Activated CD8-positive, alpha-beta memory T cell treated with anti-CD3 and anti-CD28 coated beads for 48 hours (primary cell): ENCODE data around the gene PLCB2.

ENCODE experiments used
- DNase-seq, 3 experiments: peaks; one replicate each; pipeline ENCODE4 v3.0.0-alpha.2; 2020; ENCODE audit warnings: low read depth in 2 of 3, low spot score in 2 of 3

PLCB2 gene

DNA sequence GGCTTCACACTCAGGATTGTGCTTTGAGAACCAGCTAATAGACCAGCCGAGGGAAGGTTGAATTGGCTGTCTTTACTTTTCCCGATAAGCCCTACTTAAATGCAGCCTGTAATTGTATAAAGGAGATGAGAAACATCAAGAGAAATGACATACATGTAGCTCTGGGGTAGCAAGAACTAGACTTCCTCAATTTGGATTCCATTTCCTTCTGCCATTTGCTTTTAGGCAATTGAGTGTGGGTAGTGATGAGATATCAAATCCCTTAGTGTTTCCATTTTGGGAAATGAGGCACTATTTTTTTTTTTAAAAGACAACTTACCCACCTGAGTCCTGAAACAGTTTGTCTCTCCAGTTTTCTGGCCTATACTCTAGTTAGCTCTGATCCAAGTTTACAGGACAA, 18.0 kb upstream of the PLCB2 start:
- DNase-seq, result no peak

DNA sequence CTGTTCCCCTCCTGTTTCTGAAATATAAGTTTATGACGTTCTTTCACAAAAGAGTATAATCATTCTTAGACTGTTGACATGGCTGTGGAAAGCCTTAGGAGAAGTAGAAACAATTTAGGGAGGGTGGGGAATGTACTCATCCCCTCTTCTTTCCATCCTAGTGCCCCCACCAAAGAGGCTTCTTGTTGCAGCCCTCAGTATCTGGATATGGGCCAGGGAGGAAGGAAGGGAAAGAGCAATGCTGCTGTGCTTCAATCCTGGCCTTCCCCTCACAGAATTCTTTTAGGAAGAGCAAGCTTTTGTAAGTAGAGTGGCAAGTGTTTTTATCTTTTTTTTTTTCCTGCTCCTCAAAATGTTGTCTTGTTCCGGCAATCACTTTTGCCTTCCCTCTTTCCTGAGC, 17.5 kb upstream of the PLCB2 start:
- no peak for DNase-seq

- DNase-seq, result no peak
Measured at GRCh38 chr15:40323953-40324937, 16.5 kb upstream of the PLCB2 start.

DNA sequence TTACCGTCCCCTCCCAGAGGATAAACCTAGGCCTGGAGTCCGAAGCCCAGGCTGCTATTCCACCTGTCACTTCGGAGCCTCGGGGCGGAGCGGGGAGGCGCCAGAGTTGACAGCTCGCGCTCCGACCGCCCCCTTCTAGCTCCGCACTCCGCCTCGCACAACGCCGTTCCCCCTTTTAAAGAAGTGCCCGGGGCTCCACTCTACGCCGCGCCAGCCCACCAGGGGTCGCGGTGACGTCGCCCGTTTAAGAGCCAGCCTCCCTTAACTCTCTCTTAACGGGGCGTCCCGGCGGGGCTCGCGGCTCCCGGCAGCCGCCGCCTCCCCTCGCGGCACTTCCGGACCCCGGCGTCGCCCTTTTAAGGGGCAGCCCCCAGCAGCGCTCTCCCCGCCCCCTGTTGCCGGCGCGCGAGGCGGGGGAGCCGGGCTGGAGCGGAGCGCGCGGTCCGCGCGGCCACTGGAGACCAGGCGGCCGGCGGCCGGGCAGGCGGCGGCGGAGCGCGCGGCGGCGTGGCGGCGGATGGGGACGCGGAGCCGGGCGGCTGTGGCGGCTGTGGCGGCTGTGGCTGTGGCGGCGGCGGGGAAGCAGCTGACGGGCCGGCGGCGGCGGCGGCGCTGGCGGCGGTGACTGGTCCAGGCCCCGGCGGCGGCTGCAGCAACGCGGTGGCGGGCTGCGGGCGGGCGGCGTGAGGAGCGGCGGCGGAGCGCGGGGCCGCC, 15.7 kb upstream of the PLCB2 start, which contains the start of gene INAFM2:
INAFM2 (plus strand) TSS at position 454 of the 714 bp plus-strand sequence. CDS start 364 bp downstream, outside the sequence.
- peak; percentile 63 to 83 (median 70) for DNase-seq

- no peak for DNase-seq
Measured at GRCh38 chr15:40322531-40323238, 14.9 kb upstream of the PLCB2 start.

GRCh38 chr15:40320931-40321371, 13.2 kb upstream of the PLCB2 start:
- DNase-seq, result no peak

DNA sequence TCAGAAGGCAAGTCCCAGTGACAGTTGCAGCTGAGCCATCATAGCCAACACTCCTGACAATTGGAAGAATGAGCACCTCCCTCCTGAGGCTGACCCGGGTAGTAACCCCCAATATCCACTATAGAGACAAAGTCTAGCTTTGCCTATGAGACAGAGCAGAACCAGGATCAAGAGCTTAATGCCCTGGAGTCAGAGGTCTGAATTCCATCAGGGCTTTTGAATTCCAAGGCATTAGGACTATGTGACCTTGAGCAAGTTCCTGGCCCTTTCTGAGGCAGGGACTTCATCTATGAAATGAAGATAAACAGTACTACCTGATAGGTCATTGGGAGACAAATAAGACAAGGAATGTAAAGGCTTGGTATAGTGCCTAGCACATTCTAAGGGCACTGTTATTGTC, 12.7 kb upstream of the PLCB2 start:
- DNase-seq, result no peak

GRCh38 chr15:40317580-40317979, 9.8 kb upstream of the PLCB2 start:
- DNase-seq, result no peak

GRCh38 chr15:40316931-40317330, 9.2 kb upstream of the PLCB2 start:
- no peak for DNase-seq

GRCh38 chr15:40314723-40315276, 7.1 kb upstream of the PLCB2 start:
- DNase-seq, result no peak

DNA sequence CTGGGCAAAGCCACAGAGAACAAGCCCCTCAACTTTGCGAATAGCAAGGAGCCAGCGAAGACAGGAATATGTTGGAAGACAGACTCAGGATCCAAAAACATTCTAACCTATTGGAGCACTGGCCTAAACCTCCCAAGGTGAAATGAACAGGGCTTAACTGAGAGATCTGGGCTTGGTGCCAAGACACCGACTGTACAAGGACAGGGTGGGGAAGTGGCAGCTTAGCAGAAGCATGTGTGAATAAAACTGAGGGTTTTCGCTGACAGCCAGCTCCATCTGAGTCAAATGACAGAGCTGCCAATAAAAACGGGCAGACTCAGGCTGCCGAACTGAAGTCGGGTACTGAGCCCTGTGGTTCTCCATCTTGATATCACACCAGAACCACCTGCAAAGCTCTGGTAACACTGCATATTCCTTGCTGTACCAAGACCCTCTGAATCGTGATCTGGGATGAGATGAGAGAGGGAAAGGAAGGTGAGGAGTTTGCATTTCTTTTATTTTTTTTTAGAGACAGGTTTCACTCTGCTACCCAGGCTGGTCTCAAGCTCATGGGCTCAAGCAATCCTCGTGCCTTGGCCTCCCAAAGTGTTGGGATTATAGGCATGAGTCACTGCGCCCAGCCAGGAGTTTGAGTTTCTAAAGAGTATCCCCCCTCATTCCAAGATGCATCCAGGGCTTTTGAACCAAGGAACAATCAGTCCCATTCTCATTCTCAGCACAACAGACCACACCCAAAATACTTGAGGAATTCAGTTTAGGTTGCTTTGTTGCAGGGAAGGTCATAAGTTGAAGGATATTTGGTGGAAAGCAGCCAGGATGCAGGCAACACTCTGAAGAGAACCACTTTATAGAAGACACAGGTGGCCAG, 6.0 kb upstream of the PLCB2 start:
- DNase-seq, result no peak

GRCh38 chr15:40312370-40313158, 4.8 kb upstream of the PLCB2 start:
- DNase-seq, result no peak

DNA sequence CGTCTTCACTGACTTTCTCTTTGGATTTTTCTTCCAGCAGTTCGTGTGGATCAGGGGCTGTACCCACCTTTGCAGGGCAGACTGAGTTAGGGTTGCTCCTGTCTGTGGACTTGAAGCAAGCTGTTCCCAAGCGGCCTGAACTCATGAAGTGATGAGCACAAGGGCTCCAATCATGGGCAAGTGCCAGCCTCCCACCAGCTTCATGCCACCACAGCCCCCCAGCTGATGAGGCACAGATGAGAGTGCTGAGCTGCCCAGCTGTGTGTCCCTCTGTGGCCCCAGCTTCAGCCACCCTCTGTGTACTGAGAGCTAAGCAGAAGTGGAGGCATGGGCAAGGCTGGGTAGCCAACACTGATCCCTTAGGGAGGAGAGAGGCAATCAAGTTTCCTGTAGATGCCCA, 3.3 kb upstream of the PLCB2 start:
- DNase-seq, result no peak

DNA sequence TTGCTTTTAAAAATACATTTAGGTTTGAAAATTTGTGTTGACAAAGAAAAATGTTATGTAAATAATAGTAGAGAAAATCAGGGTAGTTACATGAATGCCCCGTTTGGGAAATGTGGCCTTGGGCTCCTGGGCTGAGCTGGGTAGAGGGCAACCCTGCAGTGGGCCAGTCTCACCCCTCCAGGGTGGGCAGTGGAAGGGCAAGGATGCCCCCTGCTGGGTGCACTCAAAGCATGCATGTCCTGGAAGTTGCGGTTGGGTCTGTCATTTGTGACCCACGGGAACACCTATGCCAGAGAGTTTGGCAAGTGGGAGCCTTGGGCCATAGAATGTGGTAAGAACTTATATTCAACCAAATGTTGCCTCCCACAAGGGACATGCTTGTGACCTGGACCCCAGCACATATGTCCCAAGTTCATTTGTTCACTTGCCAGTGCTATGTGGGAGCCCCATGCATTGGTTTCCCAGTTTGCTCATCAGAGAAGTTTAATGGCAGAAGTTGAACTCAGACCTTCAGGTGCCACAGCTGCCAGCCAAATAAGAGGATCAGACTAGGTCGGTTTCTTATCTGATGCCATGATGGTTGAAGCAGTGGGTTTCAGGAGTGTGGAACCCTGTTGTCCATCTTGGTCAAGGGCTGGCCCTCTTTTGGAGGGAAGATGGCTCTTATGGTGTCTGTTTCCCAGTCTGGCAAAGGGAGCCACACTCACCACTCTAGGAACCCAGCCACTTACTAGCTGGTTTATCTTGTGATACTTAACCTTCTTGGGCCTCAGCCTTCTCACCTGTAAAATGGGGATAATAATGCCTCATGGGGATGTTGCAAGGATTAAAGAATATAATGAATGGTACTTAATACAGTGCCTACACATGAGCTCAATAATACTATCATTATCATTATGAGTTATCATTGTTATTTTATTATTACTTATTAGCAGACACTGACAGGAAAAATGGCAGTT, 2.5 kb upstream of the PLCB2 start:
- peak in 1 of 3 experiments; percentile 34 for DNase-seq

GRCh38 chr15:40309344-40309862, 1.7 kb upstream of the PLCB2 start:
- no peak for DNase-seq

DNA sequence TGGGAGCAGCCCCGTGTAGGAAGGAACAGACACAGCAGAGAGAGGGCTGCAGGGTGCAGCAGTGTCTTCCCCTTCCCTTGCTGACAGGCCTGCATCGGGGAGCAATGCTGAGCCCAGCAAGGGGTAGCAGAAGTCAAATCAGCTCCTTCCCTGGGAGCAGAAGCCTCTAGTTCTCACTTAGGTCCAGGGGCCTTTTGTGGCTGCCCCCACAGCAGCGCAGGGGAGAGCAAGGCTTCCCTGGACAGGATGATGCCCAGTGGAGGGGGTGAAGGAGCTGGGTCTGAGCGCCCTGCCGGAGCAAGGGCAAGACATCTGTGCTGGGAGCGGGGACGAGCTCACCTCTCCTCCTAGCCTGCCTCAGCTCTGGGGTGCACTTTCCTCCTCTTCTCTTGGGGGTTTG, 827 bp downstream of the PLCB2 start:
- DNase-seq, result no peak

GRCh38 chr15:40306371-40306770, 1.4 kb downstream of the PLCB2 start:
- no peak for DNase-seq

GRCh38 chr15:40305281-40305680, 2.5 kb downstream of the PLCB2 start:
- no peak for DNase-seq
